GM18858 (cell line): ENCODE measurements around the gene IL11.

ENCODE experiments used
- ATAC-seq: cut with Tn5 transposase; IDR thresholded peaks from one replicate; pipeline ENCODE4 v1.9.1; 2021; ENCODE audit not compliant: unreplicated experiment

The IL11 gene

GRCh38 chr19:55353803-55354697, 16.2 kb downstream of the IL11 start:
- ATAC-seq = no peak

- no peak for ATAC-seq
These were observed 16.9 kb downstream of the IL11 start for GRCh38 chr19:55353356-55353802.

- ATAC-seq = no peak
These were observed 17.6 kb downstream of the IL11 start for GRCh38 chr19:55352549-55353145.

- no peak for ATAC-seq
These were observed 18.2 kb downstream of the IL11 start for GRCh38 chr19:55352040-55352439.

GRCh38 chr19:55350620-55351315, 19.5 kb downstream of the IL11 start:
- no peak for ATAC-seq

GRCh38 chr19:55348317-55349034, 21.8 kb downstream of the IL11 start:
- ATAC-seq = no peak

- no peak for ATAC-seq
These were observed 22.7 kb downstream of the IL11 start for GRCh38 chr19:55347442-55348009.

- ATAC-seq = no peak
These were observed 23.4 kb downstream of the IL11 start for GRCh38 chr19:55346725-55347441.

GRCh38 chr19:55345818-55346724, 24.2 kb downstream of the IL11 start:
- no peak for ATAC-seq

GRCh38 chr19:55345101-55345817, 25.0 kb downstream of the IL11 start:
- ATAC-seq = no peak

GRCh38 chr19:55344444-55344843, 25.8 kb downstream of the IL11 start:
- ATAC-seq = no peak

GRCh38 chr19:55341595-55342531, 28.4 kb downstream of the IL11 start:
- no peak for ATAC-seq

GRCh38 chr19:55341171-55341588, 29.1 kb downstream of the IL11 start:
- ATAC-seq = no peak

GRCh38 chr19:55340784-55341147, 29.5 kb downstream of the IL11 start:
- ATAC-seq = no peak

GRCh38 chr19:55339889-55340783, 30.1 kb downstream of the IL11 start:
- no peak for ATAC-seq

- peak; percentile 64 for ATAC-seq
These were observed 31.0 kb downstream of the IL11 start, which contains the start of gene KMT5C for GRCh38 chr19:55339105-55339888. KMT5C (plus strand) TSS chr19:55339876; CDS start chr19:55341937, 2,061 bp downstream.
